Neural progenitor cell (in vitro differentiated cells): ENCODE measurements around the gene LRRC1.

Experiments
- CTCF ChIP-seq: fragments of 200-600 bp; sonication (generic); IDR thresholded peaks from 2 replicates; pipeline ENCODE4 v1.5.1; 2017; ENCODE audit warnings: antibody characterized with exemption, mild to moderate bottlenecking
- EZH2 ChIP-seq: fragments of 200-600 bp; sonication (generic); IDR thresholded peaks from 2 replicates; pipeline ENCODE4 v1.6.1; 2017; ENCODE audit warnings: antibody characterized with exemption, mild to moderate bottlenecking, moderate library complexity

- peak; percentile 39 for TF ChIP-seq CTCF
- no peak for TF ChIP-seq EZH2
These were observed 577 bp upstream of the LRRC1 start for GRCh38 chr6:53794137-53794719.
